Measurements from ENCODE around the gene PLVAP.

GRCh38 chr19:17329366-17330261 is 47.5 kb downstream of the PLVAP start:
- no peak for TF ChIP-seq CTCF (IDR thresholded peaks at IDR 0.05; ENCODE audit: insufficient read depth, low read depth, low read length)
- no peak for TF ChIP-seq EZH2 (IDR thresholded peaks at IDR 0.05; ENCODE audit: insufficient read depth, low read length)
